CD4-positive, alpha-beta T cell (primary cell): Measurements from ENCODE around the gene ADAMTSL1. TPM values are rescaled to one million over a fixed set of nuclear protein-coding genes. Genes with fewer than 3 reads are reported as not detected.

Source experiments
- ATAC-seq: fragments of 200-7000 bp; cut with Tn5 transposase; one replicate; pipeline ENCODE4 v1.10.0; 2022; ENCODE audit warnings: mild to moderate bottlenecking; ENCODE audit not compliant: poor library complexity
- CTCF ChIA-PET: fragments of 350-600 bp; sonication (Branson Sonifier 250); formaldehyde crosslinking; loops from one replicate; lab custom pipeline; 2021; ENCODE audit warnings: antibody characterized with exemption, inconsistent platforms; lab: Charles Lee
- POLR2A ChIA-PET: fragments of 350-600 bp; sonication (Branson Sonifier 250); formaldehyde crosslinking; loops from one replicate; lab custom pipeline; 2021; ENCODE audit warnings: antibody characterized with exemption, inconsistent platforms; lab: Charles Lee
- DNase-seq, 14 experiments: peaks; one replicate each; pipeline ENCODE4 v3.0.0-alpha.2; 2013 to 2020; ENCODE audit warnings: mixed read lengths in 2 of 14
- H3K27ac ChIP-seq, 2 donors: one replicate each; pipeline versions ENCODE4 v1.5.1 to v1.7.0; 2013; ENCODE audit warnings: low read length in 2 of 2, low read depth in 1 of 2, mild to moderate bottlenecking in 1 of 2
- H3K27me3 ChIP-seq, 2 experiments: 1 replicate in 1 of 2; 2 replicates in 1 of 2; pipeline versions ENCODE4 v1.6.1 to v1.7.0; 2013; ENCODE audit warnings: low read length in 2 of 2, control low read depth in 1 of 2, mild to moderate bottlenecking in 1 of 2, moderate library complexity in 1 of 2; ENCODE audit not compliant: insufficient read depth in 2 of 2, control insufficient read depth in 1 of 2
- H3K36me3 ChIP-seq: one replicate; pipeline ENCODE4 v1.6.1; 2013; ENCODE audit warnings: low read length, control low read depth; ENCODE audit not compliant: insufficient read depth
- H3K4me1 ChIP-seq: one replicate; pipeline ENCODE4 v1.6.1; 2013; ENCODE audit warnings: low read length, control low read depth; ENCODE audit not compliant: insufficient read depth
- H3K4me3 ChIP-seq: one replicate; pipeline ENCODE4 v1.5.1; 2013; ENCODE audit warnings: mild to moderate bottlenecking, low read length, moderate library complexity
- H3K9me3 ChIP-seq, 2 experiments: 1 replicate in 1 of 2; 2 replicates in 1 of 2; pipeline versions ENCODE4 v1.6.1 to v1.7.0; 2013; ENCODE audit warnings: low read length in 2 of 2, mild to moderate bottlenecking in 2 of 2, control low read depth in 1 of 2, moderate library complexity in 1 of 2; ENCODE audit not compliant: control insufficient read depth in 1 of 2, insufficient read depth in 1 of 2
- H3K27ac Mint-ChIP-seq: one replicate; pipeline ENCODE4 v1.8.0; 2020; ENCODE audit warnings: mixed read lengths
- H3K27me3 Mint-ChIP-seq: one replicate; pipeline ENCODE4 v1.8.0; 2021; ENCODE audit warnings: mixed read lengths
- H3K36me3 Mint-ChIP-seq: one replicate; pipeline ENCODE4 v1.8.0; 2021; ENCODE audit warnings: low read depth, mixed read lengths
- H3K4me1 Mint-ChIP-seq: one replicate; pipeline ENCODE4 v1.8.0; 2021; ENCODE audit warnings: low read depth, mixed read lengths
- H3K4me3 Mint-ChIP-seq: one replicate; pipeline ENCODE4 v1.8.0; 2020; ENCODE audit warnings: mild to moderate bottlenecking, mixed read lengths
- H3K9me3 Mint-ChIP-seq: one replicate; pipeline ENCODE4 v1.8.0; 2020; ENCODE audit warnings: mixed read lengths
- CTCF ChIP-seq: fragments of 200-600 bp; IDR thresholded peaks from one replicate; pipeline ENCODE4 v1.8.0; 2022; ENCODE audit warnings: antibody characterized with exemption, mild to moderate bottlenecking
- intact Hi-C, 2 experiments: fragments of 100-400 bp; cut with DNase I in 1 of 2; cut with micrococcal nuclease in 1 of 2; formaldehyde crosslinking; loops; one replicate each; pipeline versions ENCODE4 v1.15.1 to v1.9.0; 2023 to 2025; cut with DNase I, micrococcal nuclease
- total RNA-seq, 174 experiments: library from RNA in 2 of 174; stranded (reverse) in 2 of 174; gene quantifications; one replicate each; pipeline ENCODE4 v1.2.3 and lab custom pipeline; 2021 to 2026

Gene ADAMTSL1
- total RNA-seq, 2 experiments from 2014 or later, result not detected

- CTCF ChIA-PET, result no interaction called here
- no peak overlapping the region for H3K27ac Mint-ChIP-seq
- no peak for TF ChIP-seq CTCF
- POLR2A ChIA-PET, result no interaction called here
- no peak for DNase-seq
- no peak overlapping the region for H3K27ac ChIP-seq
- no peaks in the 10 kb centered on the region for H3K9me3 Mint-ChIP-seq
- no peak overlapping the region for H3K4me3 Mint-ChIP-seq
- ATAC-seq, result no peak
- peaks cover 5% of the 10 kb centered on the region for H3K4me1 ChIP-seq
- no peaks in the 10 kb centered on the region for H3K36me3 Mint-ChIP-seq
- H3K36me3 ChIP-seq, result no peaks in the 10 kb centered on the region
- H3K4me3 ChIP-seq, result no peak overlapping the region
- intact Hi-C loops, result no loop called here
- H3K27me3 ChIP-seq, result no peaks in the 10 kb centered on the region
- H3K27me3 Mint-ChIP-seq, result no peaks in the 10 kb centered on the region
- H3K4me1 Mint-ChIP-seq, result peaks cover 17% of the 10 kb centered on the region
- no peaks in the 10 kb centered on the region for H3K9me3 ChIP-seq
These were observed 355.9 kb downstream of the ADAMTSL1 start for GRCh38 chr9:18829873-18830272.

GRCh38 chr9:18834740-18835361 lies 360.9 kb downstream of the ADAMTSL1 start:
- no peaks in the 10 kb centered on the region for H3K9me3 Mint-ChIP-seq
- no peak overlapping the region for H3K27ac ChIP-seq
- H3K27ac Mint-ChIP-seq, result no peak overlapping the region
- no peaks in the 10 kb centered on the region for H3K4me1 Mint-ChIP-seq
- no peaks in the 10 kb centered on the region for H3K36me3 ChIP-seq
- no peaks in the 10 kb centered on the region for H3K27me3 Mint-ChIP-seq
- H3K9me3 ChIP-seq, result no peaks in the 10 kb centered on the region
- no peaks in the 10 kb centered on the region for H3K4me1 ChIP-seq
- no peak overlapping the region for H3K4me3 ChIP-seq
- DNase-seq (no peak), ATAC-seq (no peak)
- no peak for TF ChIP-seq CTCF
- H3K27me3 ChIP-seq, result no peaks in the 10 kb centered on the region
- H3K36me3 Mint-ChIP-seq, result no peaks in the 10 kb centered on the region
- POLR2A ChIA-PET, result no interaction called here
- H3K4me3 Mint-ChIP-seq, result no peak overlapping the region
- intact Hi-C loops, result no loop called here
- CTCF ChIA-PET, result no interaction called here

GRCh38 chr9:18837402-18837801 lies 363.4 kb downstream of the ADAMTSL1 start:
- Histone ChIP-seq H3K4me3 (no peak overlapping the region), H3K4me1 (no peaks in the 10 kb centered on the region), H3K9me3 (no peaks in the 10 kb centered on the region), H3K27ac (no peak overlapping the region), H3K36me3 (no peaks in the 10 kb centered on the region), H3K27me3 (no peaks in the 10 kb centered on the region)
- H3K27ac Mint-ChIP-seq, result no peak overlapping the region
- POLR2A ChIA-PET, result no interaction called here
- H3K4me1 Mint-ChIP-seq, result no peaks in the 10 kb centered on the region
- no peak for TF ChIP-seq CTCF
- DNase-seq (no peak), ATAC-seq (no peak)
- no peaks in the 10 kb centered on the region for H3K9me3 Mint-ChIP-seq
- intact Hi-C loops, result no loop called here
- CTCF ChIA-PET, result no interaction called here
- peaks cover under 1% of the 10 kb centered on the region for H3K27me3 Mint-ChIP-seq
- no peak overlapping the region for H3K4me3 Mint-ChIP-seq
- no peaks in the 10 kb centered on the region for H3K36me3 Mint-ChIP-seq
